Measurements from ENCODE around the gene DENND5B.
"Not testable (repeated sequence)": the region's sequence is repeated elsewhere in the genome, so short reads cannot be mapped to it uniquely, and the experiment has no call there.

DENND5B gene

DNA sequence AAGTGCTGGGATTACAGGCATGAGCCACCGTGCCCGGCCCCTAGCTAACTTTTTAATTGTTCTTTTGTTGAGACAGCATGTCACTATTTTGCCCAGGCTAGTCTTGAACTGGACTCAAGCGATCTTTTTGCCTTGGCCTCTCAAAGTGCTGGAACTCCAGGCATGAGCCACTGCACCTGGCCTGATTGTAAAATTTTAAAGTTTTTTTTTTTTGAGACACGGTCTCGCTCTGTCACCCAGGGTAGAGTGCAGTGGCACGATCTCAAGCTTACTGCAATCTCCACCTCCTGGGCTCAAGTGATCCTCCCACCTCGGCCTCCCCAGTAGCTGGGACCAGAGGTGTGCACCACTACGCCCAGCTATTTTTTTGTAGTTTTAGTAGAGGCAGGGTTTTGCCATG, 185.9 kb downstream of the DENND5B start:
- DNase-seq: no peak
- Mint-ChIP-seq H3K9me3 (no peaks in the 10 kb centered on the region), H3K4me1 (peaks cover 6% of the 10 kb centered on the region), H3K27ac (no peak overlapping the region), H3K36me3 (no peaks in the 10 kb centered on the region), H3K4me3 (no peak overlapping the region), H3K27me3 (peaks cover 11% of the 10 kb centered on the region)
- CTCF ChIA-PET: interaction anchor here (0.6 to 2.1 kb wide), 2 partner anchors 154 to 167 kb away, joined by 3 to 5 read pairs; no protein-coding TSS in a partner anchor

DNA sequence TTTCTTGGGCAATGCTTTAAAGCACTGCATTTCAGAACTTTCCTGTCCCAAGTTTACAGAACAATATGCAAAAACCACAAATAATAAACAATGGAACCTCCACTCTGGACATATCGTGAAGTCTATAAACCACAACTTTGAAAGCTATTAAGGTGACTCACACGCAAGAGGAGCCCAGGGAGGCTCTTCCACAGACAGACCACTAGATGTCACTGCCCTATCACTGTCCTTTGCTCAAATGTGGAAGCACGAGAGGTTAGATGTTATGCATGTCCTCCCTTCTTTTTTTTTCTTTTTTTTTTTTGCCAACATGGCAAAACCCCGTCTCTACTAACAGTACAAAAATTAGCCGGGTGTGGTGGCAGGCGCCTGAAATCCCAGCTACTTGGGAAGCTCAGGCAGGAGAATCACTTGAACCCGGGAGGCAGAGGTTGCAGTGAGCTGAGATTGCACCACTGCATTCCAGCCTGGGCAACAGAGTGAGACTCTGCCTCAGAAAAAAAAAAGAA, 187.8 kb downstream of the DENND5B start:
- CTCF ChIA-PET: interaction anchor here (0.6 to 2.1 kb wide), 17 partner anchors 14 to 1081 kb away, joined by 3 to 12 read pairs (median 3); no protein-coding TSS in a partner anchor
- H3K36me3 Mint-ChIP-seq, H3K4me1 Mint-ChIP-seq, H3K9me3 Mint-ChIP-seq, H3K4me3 Mint-ChIP-seq, H3K27ac Mint-ChIP-seq: not testable (repeated sequence)
- DNase-seq: peak; percentile 64
- peaks cover 11% of the 10 kb centered on the region for H3K27me3 Mint-ChIP-seq

DNA sequence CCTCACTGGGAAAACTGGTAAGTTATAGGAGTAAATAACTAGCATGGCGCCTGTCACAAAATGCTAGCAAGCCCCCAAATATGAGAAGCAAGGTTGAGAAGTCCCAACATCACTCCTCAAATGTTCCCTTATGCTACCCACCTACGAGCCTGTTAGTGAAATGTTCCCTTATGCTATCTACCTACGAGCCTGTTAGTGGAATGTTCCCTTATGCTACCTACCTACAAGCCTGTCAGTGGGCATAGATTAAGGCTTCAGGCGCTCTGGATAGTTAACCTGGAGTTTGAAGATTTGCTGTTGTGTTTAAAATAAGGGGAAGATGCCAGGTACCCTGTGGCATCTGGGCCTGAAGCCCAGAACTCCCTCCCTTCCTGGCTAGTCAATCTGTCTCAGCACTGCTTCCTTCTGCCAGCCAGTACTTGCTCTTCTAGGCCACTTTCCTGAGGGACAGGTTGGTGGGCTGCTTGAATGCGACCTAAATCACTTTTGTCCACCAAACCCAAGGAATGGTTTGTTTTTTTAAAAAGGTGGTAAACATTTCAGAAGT, 197.9 kb downstream of the DENND5B start:
- CTCF ChIA-PET: no interaction called here
- Mint-ChIP-seq H3K4me3 (no peak overlapping the region), H3K27ac (no peak overlapping the region)

DNA sequence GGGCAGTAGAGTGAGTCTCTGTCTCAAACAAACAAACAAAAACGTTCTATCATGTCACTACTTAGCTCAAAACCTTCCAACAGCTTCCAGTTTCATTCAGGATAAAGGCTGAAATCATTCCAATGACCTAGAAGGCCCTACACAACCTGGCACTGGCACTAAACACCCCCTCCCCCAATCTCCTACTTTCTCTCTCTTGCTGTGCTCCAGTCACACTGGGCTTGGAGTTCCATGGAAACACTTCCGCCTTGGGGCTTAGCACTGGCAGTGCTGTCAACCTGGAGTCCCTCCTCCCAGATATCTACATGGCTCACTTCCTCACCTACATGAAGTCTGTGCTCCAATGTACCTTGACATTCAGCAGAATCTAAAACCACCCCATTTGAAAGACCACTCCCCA, 199.9 kb downstream of the DENND5B start:
- Mint-ChIP-seq H3K4me1 (no peaks in the 10 kb centered on the region), H3K36me3 (no peaks in the 10 kb centered on the region), H3K4me3 (no peak overlapping the region), H3K27ac (no peak overlapping the region), H3K9me3 (no peaks in the 10 kb centered on the region), H3K27me3 (peaks cover 9% of the 10 kb centered on the region)
- no peak for DNase-seq
- CTCF ChIA-PET: no interaction called here

More for the DNA sequence above, 197.9 kb downstream of the DENND5B start:
- Mint-ChIP-seq H3K4me1 (no peaks in the 10 kb centered on the region), H3K36me3 (no peaks in the 10 kb centered on the region), H3K27me3 (no peaks in the 10 kb centered on the region), H3K9me3 (no peaks in the 10 kb centered on the region)
- no peak for DNase-seq

DNA sequence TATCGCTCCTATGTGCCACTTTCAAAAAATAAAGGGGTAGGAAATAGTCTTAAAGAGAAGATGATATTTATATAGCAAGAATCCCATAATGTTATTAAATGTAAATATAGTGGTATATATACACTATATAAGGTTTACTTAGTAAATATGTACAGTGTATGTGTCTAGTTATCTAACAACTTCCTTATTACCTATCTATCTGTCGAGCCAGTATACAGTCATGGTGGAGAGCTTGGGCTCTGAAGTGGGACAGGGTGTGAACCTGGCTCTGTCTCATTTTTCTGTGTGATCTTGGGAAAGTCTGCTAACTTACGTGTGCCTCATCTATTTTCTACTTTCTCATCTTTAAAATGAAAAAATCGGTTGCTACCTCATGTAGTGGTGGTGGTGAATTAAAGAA, 202.2 kb downstream of the DENND5B start:
- CTCF ChIA-PET: no interaction called here
- Mint-ChIP-seq H3K4me3 (no peak overlapping the region), H3K27me3 (peaks cover 13% of the 10 kb centered on the region), H3K27ac (no peak overlapping the region), H3K9me3 (no peaks in the 10 kb centered on the region), H3K4me1 (no peaks in the 10 kb centered on the region), H3K36me3 (no peaks in the 10 kb centered on the region)
- DNase-seq: no peak

DNA sequence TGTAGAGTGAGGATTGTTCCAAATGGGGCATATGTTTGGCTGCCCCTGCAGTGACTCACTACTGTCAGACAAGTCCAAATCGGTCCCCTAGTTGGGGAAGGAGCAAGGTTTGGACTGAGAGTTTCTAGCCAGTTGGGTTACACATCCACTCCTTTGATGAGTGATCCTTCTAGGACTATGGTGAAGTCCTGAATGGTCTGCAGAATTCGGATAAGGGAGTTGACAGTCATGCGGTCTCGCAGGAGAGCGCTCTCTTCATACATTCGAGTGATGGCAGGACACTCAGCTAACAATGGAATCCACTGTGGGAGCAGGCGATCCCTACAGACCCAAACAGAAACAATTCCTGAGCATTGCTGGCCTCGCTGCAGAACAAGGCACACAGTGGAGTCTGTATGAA, 203.5 kb downstream of the DENND5B start:
- no peaks in the 10 kb centered on the region for H3K36me3 Mint-ChIP-seq
- peaks cover 13% of the 10 kb centered on the region for H3K27me3 Mint-ChIP-seq
- H3K4me1 Mint-ChIP-seq: no peaks in the 10 kb centered on the region
- no peaks in the 10 kb centered on the region for H3K9me3 Mint-ChIP-seq
- CTCF ChIA-PET: interaction anchor here (0.6 to 1.4 kb wide), 2 partner anchors 15 to 123 kb away, joined by 4 to 6 read pairs; no protein-coding TSS in a partner anchor
- no peak overlapping the region for H3K27ac Mint-ChIP-seq
- no peak overlapping the region for H3K4me3 Mint-ChIP-seq
- DNase-seq: no peak

DNA sequence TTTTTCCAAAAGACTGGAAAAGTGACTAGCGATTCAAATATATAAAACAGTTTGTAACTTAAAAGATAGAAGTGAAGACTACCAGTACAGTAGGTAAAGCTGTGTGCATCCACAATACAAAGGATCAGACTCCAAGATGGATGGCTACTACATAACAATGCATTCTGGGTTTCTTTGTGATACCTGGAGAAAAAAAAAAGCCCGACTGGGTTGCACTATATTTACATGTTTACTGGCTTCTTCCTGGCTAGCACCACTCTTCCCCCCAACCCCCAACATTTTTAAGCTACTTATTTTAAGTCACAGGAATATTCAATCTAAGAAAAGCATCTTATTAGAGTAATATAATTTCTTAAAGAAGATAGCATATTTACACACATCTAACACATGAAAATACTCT, 203.9 kb downstream of the DENND5B start:
- CTCF ChIA-PET: interaction anchor here (0.6 to 1.4 kb wide), 2 partner anchors 15 to 123 kb away, joined by 4 to 6 read pairs; no protein-coding TSS in a partner anchor
- Mint-ChIP-seq H3K4me1 (no peaks in the 10 kb centered on the region), H3K36me3 (no peaks in the 10 kb centered on the region), H3K9me3 (no peaks in the 10 kb centered on the region), H3K27ac (no peak overlapping the region), H3K4me3 (no peak overlapping the region), H3K27me3 (peaks cover 13% of the 10 kb centered on the region)
- DNase-seq: no peak

DNA sequence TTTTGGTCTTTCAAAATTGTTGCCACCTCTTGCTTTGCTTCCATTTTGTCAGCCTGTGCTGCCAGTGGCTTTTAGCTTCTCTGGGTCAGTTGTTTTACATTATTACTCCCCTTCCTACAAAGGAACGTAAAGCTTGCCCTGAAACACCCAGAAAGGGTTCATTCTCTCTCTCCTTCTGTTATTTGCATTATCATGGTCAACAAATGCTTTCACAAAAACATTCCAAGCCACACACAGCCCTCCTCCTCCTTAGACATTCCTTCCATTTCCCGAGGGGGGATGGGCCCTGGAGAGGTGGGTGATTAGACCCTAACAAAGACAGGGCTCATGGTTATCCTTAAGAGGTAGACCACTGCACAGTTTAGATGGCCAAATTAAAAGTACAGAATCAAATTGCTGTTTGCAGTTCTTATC, 204.6 kb downstream of the DENND5B start:
- H3K4me1 Mint-ChIP-seq: no peaks in the 10 kb centered on the region
- H3K27me3 Mint-ChIP-seq: peaks cover 13% of the 10 kb centered on the region
- CTCF ChIA-PET: no interaction called here
- H3K4me3 Mint-ChIP-seq: no peak overlapping the region
- no peak for DNase-seq
- no peaks in the 10 kb centered on the region for H3K9me3 Mint-ChIP-seq
- H3K27ac Mint-ChIP-seq: no peak overlapping the region
- H3K36me3 Mint-ChIP-seq: no peaks in the 10 kb centered on the region

DNA sequence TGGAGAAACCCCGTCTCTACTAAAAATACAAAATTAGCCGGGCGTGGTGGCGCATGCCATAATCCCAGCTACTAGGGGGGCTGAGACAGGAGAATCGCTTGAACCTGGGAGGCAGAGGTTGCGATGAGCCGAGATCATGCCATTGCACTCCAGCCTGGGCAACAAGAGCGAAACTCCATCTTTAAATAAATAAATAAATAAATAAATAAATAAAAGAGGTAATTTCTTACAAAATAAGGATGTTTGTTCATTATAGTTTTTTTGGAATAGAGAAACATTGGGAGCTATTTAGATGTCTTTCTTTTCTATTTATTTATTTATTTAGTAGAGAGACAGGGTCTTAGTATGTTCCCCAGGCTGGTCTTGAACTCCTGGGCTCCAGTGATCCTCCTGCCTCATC, 213.7 kb downstream of the DENND5B start:
- H3K4me3 Mint-ChIP-seq, H3K27me3 Mint-ChIP-seq, DNase-seq, CTCF ChIA-PET, H3K27ac Mint-ChIP-seq, H3K36me3 Mint-ChIP-seq, H3K9me3 Mint-ChIP-seq, H3K4me1 Mint-ChIP-seq: not testable (repeated sequence)

DNA sequence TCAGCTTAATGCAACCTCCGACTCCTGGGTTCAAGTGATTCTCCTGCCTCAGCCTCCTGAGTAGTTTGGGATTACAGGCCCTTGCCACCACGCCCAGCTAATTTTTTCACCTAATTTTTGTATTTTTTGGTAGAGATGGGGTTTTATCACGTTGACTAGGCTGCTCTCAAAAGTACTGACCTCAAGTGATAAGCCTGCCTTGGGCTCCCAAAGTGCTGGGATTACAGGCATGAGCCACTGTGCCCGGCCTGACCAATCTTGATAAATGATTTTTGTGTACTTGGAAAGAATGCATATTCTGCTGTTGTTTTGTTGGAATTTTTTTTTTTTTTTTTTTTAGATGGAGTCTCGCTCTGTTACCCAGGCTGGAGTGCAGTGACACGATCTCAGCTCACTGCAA, 215.5 kb downstream of the DENND5B start:
- H3K36me3 Mint-ChIP-seq, H3K9me3 Mint-ChIP-seq, CTCF ChIA-PET, H3K27ac Mint-ChIP-seq, DNase-seq, H3K4me1 Mint-ChIP-seq, H3K27me3 Mint-ChIP-seq, H3K4me3 Mint-ChIP-seq: not testable (repeated sequence)

DNA sequence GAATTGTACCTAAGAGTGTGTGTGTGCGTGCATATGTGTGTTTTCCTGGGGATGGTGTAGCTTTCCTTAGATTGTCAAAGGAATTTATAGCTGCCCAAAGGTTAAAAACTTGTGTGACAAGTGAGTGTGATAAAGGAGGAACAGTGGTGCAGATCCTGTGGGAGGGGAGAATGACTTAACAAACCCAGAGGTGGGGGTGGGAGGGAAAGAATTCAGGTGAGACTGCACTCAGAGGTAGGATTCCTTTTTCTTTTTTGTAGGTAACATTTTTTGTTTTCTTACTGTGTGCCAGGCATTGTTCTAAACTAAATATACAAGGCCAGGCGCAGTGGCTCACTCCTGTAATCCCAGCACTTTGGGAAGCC, 219.7 kb downstream of the DENND5B start:
- CTCF ChIA-PET: no interaction called here
- Mint-ChIP-seq H3K27ac (no peak overlapping the region), H3K36me3 (no peaks in the 10 kb centered on the region), H3K4me3 (no peak overlapping the region), H3K4me1 (no peaks in the 10 kb centered on the region), H3K27me3 (peaks cover 19% of the 10 kb centered on the region), H3K9me3 (no peaks in the 10 kb centered on the region)
- DNase-seq: no peak

DNA sequence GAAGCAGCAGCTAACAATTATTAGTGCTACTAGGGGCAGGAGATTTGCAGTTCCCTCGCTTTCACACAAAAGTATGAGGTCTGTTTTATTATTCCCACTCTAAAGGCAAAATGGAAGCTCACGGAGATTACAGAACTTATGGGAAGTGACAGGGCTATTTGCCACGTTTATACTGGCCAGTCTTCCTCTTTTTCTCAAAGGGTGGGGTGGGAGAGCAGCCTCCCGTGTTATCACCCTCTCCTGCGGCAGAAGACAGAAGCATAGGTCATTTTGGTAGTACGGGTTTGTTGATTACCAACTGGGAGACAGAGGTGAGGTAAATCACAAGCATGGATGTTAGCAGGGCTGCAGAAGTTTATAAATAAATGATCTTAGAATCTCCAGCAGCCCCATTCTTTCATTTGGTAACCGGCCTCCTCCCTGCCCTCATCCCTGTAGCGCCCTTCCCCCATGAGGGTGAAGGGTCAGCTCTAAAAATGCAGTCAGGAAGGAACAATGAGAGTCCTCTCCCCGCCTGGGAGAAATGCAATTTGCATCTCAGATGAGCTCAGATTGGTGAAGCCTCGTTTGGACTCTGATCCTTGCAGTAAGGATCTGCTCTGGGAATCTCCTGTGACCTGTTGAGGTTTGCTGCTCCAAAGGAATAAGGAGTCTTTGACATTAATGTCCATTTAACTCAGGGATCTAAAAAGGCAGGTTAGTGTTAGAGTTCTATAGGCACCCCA, 220.2 kb downstream of the DENND5B start:
- H3K4me3 Mint-ChIP-seq: no peak overlapping the region
- H3K4me1 Mint-ChIP-seq: no peaks in the 10 kb centered on the region
- no peaks in the 10 kb centered on the region for H3K9me3 Mint-ChIP-seq
- no peak for DNase-seq
- H3K27me3 Mint-ChIP-seq: peaks cover 19% of the 10 kb centered on the region
- CTCF ChIA-PET: no interaction called here
- no peak overlapping the region for H3K27ac Mint-ChIP-seq
- H3K36me3 Mint-ChIP-seq: no peaks in the 10 kb centered on the region

DNA sequence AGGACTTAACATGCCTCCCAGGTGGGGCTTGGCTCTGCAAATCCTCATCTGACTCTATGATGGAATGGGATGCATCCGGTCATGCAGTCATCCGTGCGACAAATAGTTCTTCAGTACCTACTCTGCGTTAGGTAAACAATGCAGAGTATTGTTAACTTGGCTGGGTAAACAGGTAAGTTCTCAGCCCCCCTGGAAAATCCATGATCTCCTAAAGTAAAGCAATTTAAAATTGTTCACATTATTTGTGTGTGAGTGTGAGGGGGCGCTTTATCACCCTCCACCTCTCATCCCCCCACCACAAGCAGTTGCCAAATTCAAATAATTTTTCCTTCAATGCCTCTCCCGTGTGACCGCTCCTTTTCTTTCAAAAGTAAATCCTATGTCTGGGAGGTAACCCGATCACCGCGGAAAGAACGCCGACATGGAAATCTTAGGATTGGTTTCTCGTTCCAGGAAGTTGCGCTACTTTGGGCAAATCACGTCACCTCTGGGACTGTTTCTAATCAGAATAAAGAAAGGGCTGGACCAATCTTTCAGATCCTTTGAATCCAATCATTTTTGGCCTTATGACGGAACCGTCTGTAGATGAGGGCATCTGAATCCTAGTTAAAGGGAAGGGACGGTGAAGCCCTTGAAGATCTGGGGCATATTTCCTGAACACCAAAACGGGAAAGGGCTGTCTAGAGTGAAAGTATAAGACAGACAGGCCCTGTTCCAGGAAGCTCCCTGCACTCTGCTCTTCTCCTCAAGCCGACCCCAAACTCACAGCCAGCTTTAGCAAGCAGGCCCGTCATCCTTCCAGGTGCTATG, 221.0 kb downstream of the DENND5B start:
- H3K4me1 Mint-ChIP-seq: no peaks in the 10 kb centered on the region
- H3K27ac Mint-ChIP-seq: no peak overlapping the region
- no peaks in the 10 kb centered on the region for H3K36me3 Mint-ChIP-seq
- H3K27me3 Mint-ChIP-seq: peaks cover 23% of the 10 kb centered on the region
- DNase-seq: no peak
- CTCF ChIA-PET: no interaction called here
- H3K4me3 Mint-ChIP-seq: no peak overlapping the region
- no peaks in the 10 kb centered on the region for H3K9me3 Mint-ChIP-seq

DNA sequence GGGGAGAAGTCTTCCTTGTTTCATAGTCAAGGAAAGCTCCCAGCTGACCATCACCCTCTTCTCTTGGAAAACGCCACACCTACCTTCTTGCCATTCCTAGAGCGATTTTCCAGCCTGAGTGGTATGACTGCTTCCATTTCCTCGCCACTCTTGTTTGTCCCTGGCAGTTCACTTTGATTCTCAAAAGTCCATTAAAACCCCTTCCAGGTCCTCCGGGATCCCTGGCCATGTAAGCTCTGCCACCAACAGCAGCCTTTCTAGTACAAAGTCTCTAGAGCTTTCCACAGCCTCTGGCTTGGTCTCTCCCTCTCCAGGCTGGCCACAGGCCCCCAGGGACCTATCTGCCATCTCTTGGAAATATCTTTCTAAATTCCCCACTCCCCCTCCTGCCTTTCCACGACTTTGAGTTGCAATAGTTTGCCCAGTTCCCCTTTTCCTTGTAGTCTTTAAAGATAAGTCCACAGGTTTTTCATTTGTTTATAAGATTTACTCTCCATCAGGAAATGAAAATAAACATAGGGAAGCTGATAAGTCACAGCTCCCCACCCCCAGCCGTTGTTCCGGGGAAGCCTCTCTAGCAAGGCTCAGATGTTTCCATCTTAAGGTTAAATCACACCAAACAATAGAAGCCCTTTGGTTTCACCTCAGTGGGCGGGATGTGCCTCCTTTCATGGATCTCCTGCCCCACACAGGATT, 222.1 kb downstream of the DENND5B start:
- DNase-seq: no peak
- H3K36me3 Mint-ChIP-seq: no peaks in the 10 kb centered on the region
- no peak overlapping the region for H3K27ac Mint-ChIP-seq
- no peak overlapping the region for H3K4me3 Mint-ChIP-seq
- peaks cover 29% of the 10 kb centered on the region for H3K27me3 Mint-ChIP-seq
- CTCF ChIA-PET: no interaction called here
- H3K9me3 Mint-ChIP-seq: no peaks in the 10 kb centered on the region
- peaks cover 9% of the 10 kb centered on the region for H3K4me1 Mint-ChIP-seq
